A549 (cell line): Measurements from ENCODE around the gene MED26. TPM values are rescaled to one million over a fixed set of nuclear protein-coding genes. Genes with fewer than 3 reads are reported as not detected.

Experiments used
- ATAC-seq, 2 experiments: fragments of 200-7000 bp in 1 of 2; fragments of >200 bp in 1 of 2; cut with Nextera tagmentation in 1 of 2; cut with Tn5 transposase in 1 of 2; 3 replicates each; pipeline versions ENCODE4 v1.8.0 to v1.9.1; 2018 to 2020; ENCODE audit warnings: mild to moderate bottlenecking in 1 of 2, moderate library complexity in 1 of 2
- CTCF ChIA-PET: fragments of 300-600 bp; sonication (Branson Sonifier 250); formaldehyde crosslinking; extraction: SDS; loops from one replicate; lab custom pipeline; 2021; ENCODE audit warnings: antibody characterized with exemption, inconsistent platforms; lab: Yijun Ruan, JAX
- POLR2A ChIA-PET: fragments of 350-600 bp; formaldehyde crosslinking; extraction: SDS; loops from one replicate; lab custom pipeline; 2021; ENCODE audit warnings: antibody characterized with exemption, inconsistent platforms; lab: Yijun Ruan, JAX
- DNase-seq, 2 experiments: peaks; one replicate each; pipeline versions ENCODE4 v3.0.0 to v3.0.0-alpha.2; 2011 to 2016; ENCODE audit warnings: low read depth in 1 of 2, low spot score in 1 of 2
- FAIRE-seq: peaks from 2 replicates; lab custom pipeline; 2011; peaks lifted over from hg19 to GRCh38; lab: Jason Lieb, UNC
- H3K27ac ChIP-seq, 2 experiments: fragments of >200 bp; sonication (Bioruptor Twin); formaldehyde crosslinking; 3 replicates each; pipeline ENCODE4 v1.5.1; 2016 to 2017
- H3K4me1 ChIP-seq: fragments of >200 bp; sonication (Bioruptor Twin); formaldehyde crosslinking; 3 replicates; pipeline ENCODE4 v1.6.1; 2016
- H3K4me2 ChIP-seq: fragments of >200 bp; sonication (Bioruptor Twin); formaldehyde crosslinking; 3 replicates; pipeline ENCODE4 v1.6.1; 2016
- H3K4me3 ChIP-seq: fragments of >200 bp; sonication (Bioruptor Twin); formaldehyde crosslinking; 3 replicates; pipeline ENCODE4 v1.5.1; 2016
- H3K9me3 ChIP-seq: fragments of >200 bp; sonication (Bioruptor Twin); formaldehyde crosslinking; 3 replicates; pipeline ENCODE4 v1.6.1; 2016
- BHLHE40 ChIP-seq: IDR thresholded peaks from 2 replicates; pipeline ENCODE4 v1.6.1; 2012; ENCODE audit warnings: low read depth, low read length, inconsistent platforms
- CBX2 ChIP-seq: fragments of 200-600 bp; sonication (generic); IDR thresholded peaks from 2 replicates; pipeline ENCODE4 v1.6.1; 2016; ENCODE audit warnings: low read depth, mild to moderate bottlenecking, borderline replicate concordance
- CBX8 ChIP-seq: fragments of 200-600 bp; sonication (generic); IDR thresholded peaks from 2 replicates; pipeline ENCODE4 v1.6.1; 2016
- CHD2 ChIP-seq: fragments of 150-350 bp; IDR thresholded peaks from 2 replicates; pipeline ENCODE4 v1.6.1; 2014; ENCODE audit warnings: low read length; ENCODE audit not compliant: partially characterized antibody
- CHD4 ChIP-seq: fragments of 200-600 bp; sonication (generic); IDR thresholded peaks from 2 replicates; pipeline ENCODE4 v1.6.1; 2016; ENCODE audit warnings: antibody characterized with exemption, mild to moderate bottlenecking, borderline replicate concordance
- ESRRA ChIP-seq: fragments of 150-350 bp; IDR thresholded peaks from 2 replicates; pipeline ENCODE4 v1.6.1; 2014; ENCODE audit warnings: mild to moderate bottlenecking, low read length, borderline replicate concordance
- FOSB ChIP-seq: fragments of 250-450 bp; sonication (Bioruptor Pico); IDR thresholded peaks from 2 replicates; pipeline ENCODE4 v1.5.0; 2020; ENCODE audit warnings: mild to moderate bottlenecking, moderate library complexity
- GATA3 ChIP-seq: IDR thresholded peaks from 2 replicates; pipeline ENCODE4 v1.6.1; 2012; ENCODE audit warnings: borderline replicate concordance
- HOXA7 ChIP-seq: fragments of 250-450 bp; sonication (Bioruptor Pico); IDR thresholded peaks from 2 replicates; pipeline ENCODE4 v1.5.0; 2020; ENCODE audit warnings: mild to moderate bottlenecking, moderate library complexity
- HOXB5 ChIP-seq: fragments of 250-450 bp; sonication (Bioruptor Pico); IDR thresholded peaks from 2 replicates; pipeline ENCODE4 v1.5.0; 2020; ENCODE audit warnings: mild to moderate bottlenecking, moderate library complexity
- JUNB ChIP-seq: fragments of >200 bp; sonication (Bioruptor Twin); formaldehyde crosslinking; IDR thresholded peaks from 2 replicates; pipeline ENCODE4 v1.6.1; 2016
- KDM5A ChIP-seq: fragments of 200-600 bp; sonication (generic); IDR thresholded peaks from 2 replicates; pipeline ENCODE4 v1.6.1; 2016; ENCODE audit warnings: antibody characterized with exemption, mild to moderate bottlenecking
- MAFK ChIP-seq: fragments of 450-650 bp; IDR thresholded peaks from 2 replicates; pipeline ENCODE4 v1.6.1; 2014; ENCODE audit not compliant: partially characterized antibody
- MYC ChIP-seq: IDR thresholded peaks from 2 replicates; pipeline ENCODE4 v1.6.1; 2012; ENCODE audit warnings: mild to moderate bottlenecking, inconsistent platforms, low read length, improper control_type of control experiment, borderline replicate concordance
- NR3C1 ChIP-seq: fragments of >200 bp; sonication (Bioruptor Twin); formaldehyde crosslinking; IDR thresholded peaks from 3 replicates; pipeline ENCODE4 v1.6.1; 2017
- PHF8 ChIP-seq: fragments of 200-600 bp; sonication (generic); IDR thresholded peaks from 2 replicates; pipeline ENCODE4 v1.6.1; 2016; ENCODE audit warnings: low read depth, mild to moderate bottlenecking, antibody characterized with exemption, moderate library complexity, borderline replicate concordance
- POLR2AphosphoS2 ChIP-seq: conservative IDR thresholded peaks from 2 replicates; pipeline ENCODE4 v1.6.1; 2012; ENCODE audit warnings: low read length, improper control_type of control experiment, inconsistent platforms
- RAD21 ChIP-seq, 2 experiments: fragments of >200 bp in 1 of 2; sonication (Bioruptor Twin) in 1 of 2; formaldehyde crosslinking in 1 of 2; IDR thresholded peaks in 1 of 2; conservative IDR thresholded peaks in 1 of 2; 2 replicates in 1 of 2; 3 replicates in 1 of 2; pipeline ENCODE4 v1.6.1; 2012 to 2018; ENCODE audit warnings: inconsistent platforms in 1 of 2
- RARB ChIP-seq: fragments of 250-450 bp; sonication (Bioruptor Pico); IDR thresholded peaks from 2 replicates; pipeline ENCODE4 v1.8.0; 2021; ENCODE audit warnings: mild to moderate bottlenecking, moderate library complexity
- RNF2 ChIP-seq: fragments of 200-600 bp; sonication (generic); IDR thresholded peaks from 2 replicates; pipeline ENCODE4 v1.6.1; 2016; ENCODE audit warnings: low read depth, mild to moderate bottlenecking, antibody characterized with exemption, moderate library complexity, borderline replicate concordance
- TFCP2L1 ChIP-seq: fragments of 250-450 bp; sonication (Bioruptor Pico); IDR thresholded peaks from 2 replicates; pipeline ENCODE4 v1.5.0; 2021; ENCODE audit warnings: mild to moderate bottlenecking
- TP53 ChIP-seq: fragments of 250-450 bp; sonication (Bioruptor Pico); IDR thresholded peaks from 2 replicates; pipeline ENCODE4 v1.5.0; 2021; ENCODE audit warnings: mild to moderate bottlenecking, moderate library complexity
- ZSCAN20 ChIP-seq: fragments of 250-450 bp; sonication (Bioruptor Pico); IDR thresholded peaks from 2 replicates; pipeline ENCODE4 v1.8.0; 2022; ENCODE audit warnings: mild to moderate bottlenecking, moderate library complexity
- WGBS: methylation state at CpG from one replicate; pipeline ENCODE4 v1.1.6; 2017; ENCODE audit errors: missing lambda C conversion rate; 5-methylcytosine and 5-hydroxymethylcytosine counted together
- polyA plus RNA-seq, 4 experiments: library from polyadenylated mRNA; depleted of rRNA in 3 of 4; stranded (reverse); fragments of >200 nt; fragmentation: RNase III in 1 of 4; extraction: RNeasy Plus Mini Kit Qiagen cat#74134 plus additional on column Dnase treatment in 1 of 4; gene quantifications; 2 replicates in 3 of 4; 3 replicates in 1 of 4; pipeline ENCODE4 v1.2.3, GENCODE V29; 2011 to 2017
- TF ChIP-seq, protein P1 (sequence below): IDR thresholded peaks from 2 replicates; pipeline ENCODE4 v1.6.1; 2012
- TF ChIP-seq, protein P2 (sequence below): fragments of 200-600 bp; sonication (generic); IDR thresholded peaks from 2 replicates; pipeline ENCODE4 v1.6.1; 2016; ENCODE audit warnings: antibody characterized with exemption, mild to moderate bottlenecking, moderate library complexity
- TF ChIP-seq, protein P3 (sequence below): fragments of 250-450 bp; sonication (Bioruptor Pico); IDR thresholded peaks from 2 replicates; pipeline ENCODE4 v1.5.0; 2020; ENCODE audit warnings: low read depth, mild to moderate bottlenecking, moderate library complexity

Gene MED26
- polyA plus RNA-seq, 2 of the 4 experiments (the other 2 are of a cell fraction): 2.4 to 3.6 TPM

DNA sequence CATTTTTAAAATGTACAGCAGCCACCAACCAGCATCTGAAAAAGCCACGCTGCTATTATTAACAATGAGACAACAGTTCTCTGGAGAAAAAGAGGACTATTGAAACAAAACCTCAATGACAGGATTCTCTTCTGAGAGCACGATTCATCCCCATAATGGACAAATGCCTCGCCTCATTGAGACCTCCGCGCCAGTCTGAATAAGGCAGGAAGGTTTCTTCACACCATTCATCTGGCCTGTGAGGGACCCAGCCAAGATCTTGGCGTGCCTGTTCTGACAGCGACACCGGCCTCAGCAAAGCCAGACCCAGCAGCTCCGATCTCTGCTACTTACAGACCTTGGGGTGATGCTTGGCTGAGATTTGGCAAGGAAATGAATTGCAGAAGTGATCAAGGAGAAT is 17.1 kb upstream of the MED26 start (continued):
- TF ChIP-seq, protein P1, sequence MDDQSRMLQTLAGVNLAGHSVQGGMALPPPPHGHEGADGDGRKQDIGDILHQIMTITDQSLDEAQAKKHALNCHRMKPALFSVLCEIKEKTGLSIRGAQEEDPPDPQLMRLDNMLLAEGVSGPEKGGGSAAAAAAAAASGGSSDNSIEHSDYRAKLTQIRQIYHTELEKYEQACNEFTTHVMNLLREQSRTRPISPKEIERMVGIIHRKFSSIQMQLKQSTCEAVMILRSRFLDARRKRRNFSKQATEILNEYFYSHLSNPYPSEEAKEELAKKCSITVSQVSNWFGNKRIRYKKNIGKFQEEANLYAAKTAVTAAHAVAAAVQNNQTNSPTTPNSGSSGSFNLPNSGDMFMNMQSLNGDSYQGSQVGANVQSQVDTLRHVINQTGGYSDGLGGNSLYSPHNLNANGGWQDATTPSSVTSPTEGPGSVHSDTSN: no peak
- TF ChIP-seq FOSB (CRISPR knock-in tag) (no peak), TP53 (CRISPR knock-in tag) (no peak)

DNA sequence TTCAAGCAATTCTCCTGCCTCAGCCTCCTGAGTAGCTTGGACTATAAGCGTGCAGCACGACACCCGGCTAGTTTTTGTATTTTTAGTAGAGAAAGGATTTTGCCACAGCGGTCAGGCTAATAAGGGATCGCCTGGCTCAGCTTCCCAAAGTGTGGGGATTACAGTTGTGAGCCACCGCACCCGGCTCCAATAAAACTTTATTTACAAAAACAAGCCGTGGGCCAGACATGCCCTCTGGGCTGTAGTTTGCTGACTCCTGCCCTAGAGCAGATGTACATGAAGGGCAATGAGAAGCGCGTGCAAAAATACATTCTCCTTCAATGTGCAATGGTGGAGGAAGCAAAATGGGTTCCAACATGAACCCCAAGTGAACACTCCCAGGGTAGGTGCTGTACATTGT is 13.7 kb upstream of the MED26 start:
- WGBS: 95% methylated on average over 9 of the region's 10 CpGs
- Histone ChIP-seq H3K9me3 (no peaks in the 10 kb centered on the region), H3K4me2 (no peak overlapping the region), H3K4me3 (no peak overlapping the region), H3K27ac (no peak overlapping the region), H3K4me1 (no peaks in the 10 kb centered on the region)
- TF ChIP-seq, protein P2, sequence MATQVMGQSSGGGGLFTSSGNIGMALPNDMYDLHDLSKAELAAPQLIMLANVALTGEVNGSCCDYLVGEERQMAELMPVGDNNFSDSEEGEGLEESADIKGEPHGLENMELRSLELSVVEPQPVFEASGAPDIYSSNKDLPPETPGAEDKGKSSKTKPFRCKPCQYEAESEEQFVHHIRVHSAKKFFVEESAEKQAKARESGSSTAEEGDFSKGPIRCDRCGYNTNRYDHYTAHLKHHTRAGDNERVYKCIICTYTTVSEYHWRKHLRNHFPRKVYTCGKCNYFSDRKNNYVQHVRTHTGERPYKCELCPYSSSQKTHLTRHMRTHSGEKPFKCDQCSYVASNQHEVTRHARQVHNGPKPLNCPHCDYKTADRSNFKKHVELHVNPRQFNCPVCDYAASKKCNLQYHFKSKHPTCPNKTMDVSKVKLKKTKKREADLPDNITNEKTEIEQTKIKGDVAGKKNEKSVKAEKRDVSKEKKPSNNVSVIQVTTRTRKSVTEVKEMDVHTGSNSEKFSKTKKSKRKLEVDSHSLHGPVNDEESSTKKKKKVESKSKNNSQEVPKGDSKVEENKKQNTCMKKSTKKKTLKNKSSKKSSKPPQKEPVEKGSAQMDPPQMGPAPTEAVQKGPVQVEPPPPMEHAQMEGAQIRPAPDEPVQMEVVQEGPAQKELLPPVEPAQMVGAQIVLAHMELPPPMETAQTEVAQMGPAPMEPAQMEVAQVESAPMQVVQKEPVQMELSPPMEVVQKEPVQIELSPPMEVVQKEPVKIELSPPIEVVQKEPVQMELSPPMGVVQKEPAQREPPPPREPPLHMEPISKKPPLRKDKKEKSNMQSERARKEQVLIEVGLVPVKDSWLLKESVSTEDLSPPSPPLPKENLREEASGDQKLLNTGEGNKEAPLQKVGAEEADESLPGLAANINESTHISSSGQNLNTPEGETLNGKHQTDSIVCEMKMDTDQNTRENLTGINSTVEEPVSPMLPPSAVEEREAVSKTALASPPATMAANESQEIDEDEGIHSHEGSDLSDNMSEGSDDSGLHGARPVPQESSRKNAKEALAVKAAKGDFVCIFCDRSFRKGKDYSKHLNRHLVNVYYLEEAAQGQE: no peak
- no peak for TF ChIP-seq TP53 (CRISPR knock-in tag)
- TF ChIP-seq, protein P3, sequence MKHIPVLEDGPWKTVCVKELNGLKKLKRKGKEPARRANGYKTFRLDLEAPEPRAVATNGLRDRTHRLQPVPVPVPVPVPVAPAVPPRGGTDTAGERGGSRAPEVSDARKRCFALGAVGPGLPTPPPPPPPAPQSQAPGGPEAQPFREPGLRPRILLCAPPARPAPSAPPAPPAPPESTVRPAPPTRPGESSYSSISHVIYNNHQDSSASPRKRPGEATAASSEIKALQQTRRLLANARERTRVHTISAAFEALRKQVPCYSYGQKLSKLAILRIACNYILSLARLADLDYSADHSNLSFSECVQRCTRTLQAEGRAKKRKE (CRISPR knock-in tag): no peak
- TF ChIP-seq JUNB: no peak
- TF ChIP-seq HOXA7 (CRISPR knock-in tag): no peak
- TF ChIP-seq RNF2: no peak
- TF ChIP-seq CBX8: no peak
- no peak for TF ChIP-seq NR3C1
- no peak for TF ChIP-seq RARB (CRISPR knock-in tag)
- TF ChIP-seq GATA3: no peak
- TF ChIP-seq MAFK: no peak
- no peak for TF ChIP-seq ZSCAN20 (CRISPR knock-in tag)
- TF ChIP-seq MYC: no peak
- no peak for TF ChIP-seq TFCP2L1 (CRISPR knock-in tag)
- no peak for FAIRE-seq
- DNase-seq: no peak
- ChIA-PET POLR2A (no interaction called here), CTCF (no interaction called here)
- no peak for ATAC-seq

DNA sequence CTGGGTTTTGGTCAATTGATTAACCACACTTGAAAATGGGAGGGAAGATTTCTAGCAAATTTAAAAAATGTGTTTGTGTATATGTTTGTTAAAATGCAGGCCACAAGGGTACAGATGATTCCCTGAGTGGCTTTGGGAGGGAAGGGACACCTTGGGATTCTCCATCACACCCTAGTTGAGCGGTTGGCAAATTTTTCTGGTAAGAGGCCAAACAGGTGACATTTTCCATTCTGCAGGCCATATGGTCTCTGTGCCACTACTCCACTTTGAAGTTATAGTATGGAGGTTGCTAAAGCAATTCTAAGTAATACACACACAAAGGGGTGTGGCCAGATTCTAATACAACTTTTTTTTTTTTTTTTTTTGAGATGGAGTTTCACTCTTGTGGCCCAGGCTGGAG is 12.9 kb upstream of the MED26 start:
- H3K4me2 ChIP-seq: no peak overlapping the region
- WGBS: 100% methylated on average over 1 of the region's 1 CpG
- ChIA-PET CTCF (no interaction called here), POLR2A (no interaction called here)
- no peaks in the 10 kb centered on the region for H3K4me1 ChIP-seq
- FAIRE-seq (no peak), DNase-seq (no peak), ATAC-seq (no peak)
- H3K27ac ChIP-seq: no peak overlapping the region
- no peaks in the 10 kb centered on the region for H3K9me3 ChIP-seq
- H3K4me3 ChIP-seq: no peak overlapping the region
- TF ChIP-seq CHD2 (no peak), GATA3 (no peak), CHD4 (no peak), MAFK (no peak), ESRRA (no peak), HOXB5 (CRISPR knock-in tag) (no peak), CBX8 (no peak), RAD21 (conservative IDR thresholded peaks at IDR 0.05 in 1 of 2, IDR thresholded peaks at IDR 0.05 in 1 of 2) (no peak), BHLHE40 (no peak), TP53 (CRISPR knock-in tag) (no peak), KDM5A (no peak), TFCP2L1 (CRISPR knock-in tag) (no peak), PHF8 (no peak), CBX2 (no peak), FOSB (CRISPR knock-in tag) (no peak), POLR2AphosphoS2 (no peak)
- TF ChIP-seq, protein P2: no peak
